Activated B cell treated with CpG ODN at 0.5 μM for 24 hours (primary cell): Measurements from ENCODE around the gene OSBPL8. TPM values are rescaled to one million over a fixed set of nuclear protein-coding genes. Genes with fewer than 3 reads are reported as not detected.

Source experiments
- ATAC-seq: fragments of 200-7000 bp; cut with Tn5 transposase; one replicate; pipeline ENCODE4 v1.10.0; 2021; ENCODE audit warnings: low read depth, mild to moderate bottlenecking, moderate library complexity
- CTCF ChIA-PET: fragments of 350-600 bp; sonication (Branson Sonifier 250); formaldehyde crosslinking; loops from one replicate; lab custom pipeline; 2021; ENCODE audit warnings: antibody characterized with exemption; lab: Charles Lee
- POLR2A ChIA-PET: fragments of 350-600 bp; sonication (Branson Sonifier 250); formaldehyde crosslinking; loops from one replicate; lab custom pipeline; 2021; ENCODE audit warnings: antibody characterized with exemption; lab: Charles Lee
- DNase-seq: peaks from one replicate; pipeline ENCODE4 v3.0.0; 2022
- H3K27ac Mint-ChIP-seq: one replicate; pipeline ENCODE4 v1.8.0; 2020; ENCODE audit warnings: mixed read lengths
- H3K27me3 Mint-ChIP-seq: one replicate; pipeline ENCODE4 v1.8.0; 2021; ENCODE audit warnings: mixed read lengths
- H3K36me3 Mint-ChIP-seq: one replicate; pipeline ENCODE4 v1.8.0; 2021; ENCODE audit warnings: low read depth, mixed read lengths
- H3K4me1 Mint-ChIP-seq: one replicate; pipeline ENCODE4 v1.8.0; 2021; ENCODE audit warnings: mixed read lengths
- H3K4me3 Mint-ChIP-seq: one replicate; pipeline ENCODE4 v1.8.0; 2020; ENCODE audit warnings: mild to moderate bottlenecking, mixed read lengths
- H3K9me3 Mint-ChIP-seq: one replicate; pipeline ENCODE4 v1.8.0; 2020; ENCODE audit warnings: mixed read lengths
- intact Hi-C: fragments of 100-400 bp; cut with micrococcal nuclease; formaldehyde crosslinking; loops from one replicate; pipeline ENCODE4 v1.15.1; 2024
- total RNA-seq: library from RNA; stranded (reverse); gene quantifications from 2 replicates; pipeline ENCODE4 v1.2.3, GENCODE V29; 2022
- TF ChIP-seq, protein P1 (sequence below): fragments of 200-600 bp; IDR thresholded peaks from one replicate; pipeline ENCODE4 v1.8.0; 2022; ENCODE audit warnings: antibody characterized with exemption, mild to moderate bottlenecking

The OSBPL8 gene
- total RNA-seq, 1 donor from 2014 or later = 79.6 TPM

DNA sequence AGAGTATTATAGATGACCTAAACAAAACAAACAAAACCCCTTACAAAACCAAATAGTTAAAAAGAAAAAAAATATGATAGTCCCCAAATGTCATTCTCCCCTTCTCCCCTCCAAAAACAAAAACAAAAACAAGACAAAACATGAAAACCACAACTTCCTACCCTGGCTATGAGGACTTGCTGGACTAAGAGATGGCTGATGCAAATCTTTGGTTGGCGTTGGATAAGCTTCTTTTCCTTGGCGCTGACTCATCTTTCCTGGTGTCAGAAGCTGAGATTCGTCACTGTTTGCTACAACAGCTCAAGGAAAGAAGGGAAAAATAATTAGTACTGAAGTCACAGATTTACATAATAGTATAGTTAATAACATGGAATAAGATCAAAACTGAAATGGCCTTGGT lies 108.9 kb downstream of the OSBPL8 start:
- ATAC-seq (no peak), DNase-seq (no peak)
- intact Hi-C loops = no loop called here
- POLR2A ChIA-PET = no interaction called here
- H3K9me3 Mint-ChIP-seq = no peaks in the 10 kb centered on the region
- peaks cover 9% of the 10 kb centered on the region for H3K4me1 Mint-ChIP-seq
- TF ChIP-seq, protein P1, sequence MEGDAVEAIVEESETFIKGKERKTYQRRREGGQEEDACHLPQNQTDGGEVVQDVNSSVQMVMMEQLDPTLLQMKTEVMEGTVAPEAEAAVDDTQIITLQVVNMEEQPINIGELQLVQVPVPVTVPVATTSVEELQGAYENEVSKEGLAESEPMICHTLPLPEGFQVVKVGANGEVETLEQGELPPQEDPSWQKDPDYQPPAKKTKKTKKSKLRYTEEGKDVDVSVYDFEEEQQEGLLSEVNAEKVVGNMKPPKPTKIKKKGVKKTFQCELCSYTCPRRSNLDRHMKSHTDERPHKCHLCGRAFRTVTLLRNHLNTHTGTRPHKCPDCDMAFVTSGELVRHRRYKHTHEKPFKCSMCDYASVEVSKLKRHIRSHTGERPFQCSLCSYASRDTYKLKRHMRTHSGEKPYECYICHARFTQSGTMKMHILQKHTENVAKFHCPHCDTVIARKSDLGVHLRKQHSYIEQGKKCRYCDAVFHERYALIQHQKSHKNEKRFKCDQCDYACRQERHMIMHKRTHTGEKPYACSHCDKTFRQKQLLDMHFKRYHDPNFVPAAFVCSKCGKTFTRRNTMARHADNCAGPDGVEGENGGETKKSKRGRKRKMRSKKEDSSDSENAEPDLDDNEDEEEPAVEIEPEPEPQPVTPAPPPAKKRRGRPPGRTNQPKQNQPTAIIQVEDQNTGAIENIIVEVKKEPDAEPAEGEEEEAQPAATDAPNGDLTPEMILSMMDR = no peak
- H3K27ac Mint-ChIP-seq = no peak overlapping the region
- H3K36me3 Mint-ChIP-seq = peaks cover 42% of the 10 kb centered on the region
- H3K27me3 Mint-ChIP-seq = no peaks in the 10 kb centered on the region
- CTCF ChIA-PET = no interaction called here
- no peak overlapping the region for H3K4me3 Mint-ChIP-seq

DNA sequence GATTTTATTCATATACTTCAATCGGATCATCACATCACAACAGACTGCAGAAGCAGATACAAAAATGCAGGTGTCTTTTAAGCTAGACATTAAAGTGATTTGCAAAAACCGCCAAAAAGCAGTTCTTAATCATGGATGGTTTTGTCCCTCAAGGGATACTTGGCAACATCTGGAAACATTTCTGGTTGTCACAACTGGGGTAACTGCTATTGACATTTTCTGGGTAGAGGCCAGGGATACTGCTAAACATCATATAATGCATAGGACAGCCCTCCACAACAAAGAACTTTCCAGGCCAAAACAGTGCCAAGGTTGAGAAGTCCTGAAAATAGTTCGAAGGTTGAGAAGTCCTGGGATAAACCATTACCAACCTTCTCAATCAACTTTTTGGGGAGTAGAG lies 109.6 kb downstream of the OSBPL8 start:
- DNase-seq (no peak), ATAC-seq (no peak)
- Mint-ChIP-seq H3K36me3 (peaks cover 42% of the 10 kb centered on the region), H3K4me3 (no peak overlapping the region), H3K27ac (no peak overlapping the region), H3K4me1 (peaks cover 12% of the 10 kb centered on the region), H3K9me3 (no peaks in the 10 kb centered on the region), H3K27me3 (no peaks in the 10 kb centered on the region)
- POLR2A ChIA-PET = no interaction called here
- CTCF ChIA-PET = no interaction called here
- intact Hi-C loops = loop anchor here (5.0 kb wide), 1 partner anchor 48 kb away; no protein-coding TSS in a partner anchor
- TF ChIP-seq, protein P1 = no peak

- TF ChIP-seq, protein P1 = no peak
- Mint-ChIP-seq H3K9me3 (no peaks in the 10 kb centered on the region), H3K27ac (no peak overlapping the region), H3K4me1 (peaks cover 14% of the 10 kb centered on the region), H3K36me3 (peaks cover 42% of the 10 kb centered on the region), H3K4me3 (no peak overlapping the region), H3K27me3 (no peaks in the 10 kb centered on the region)
- ChIA-PET CTCF (interaction anchor here (1.0 kb wide), 1 partner anchor 137 kb away, joined by 3 read pairs; no protein-coding TSS in a partner anchor), POLR2A (no interaction called here)
- no peak for DNase-seq
- intact Hi-C loops = loop anchor here (5.0 kb wide), 1 partner anchor 47 kb away; no protein-coding TSS in a partner anchor
- ATAC-seq = no peak
Observed at GRCh38 chr12:76449583-76449982, 110.0 kb downstream of the OSBPL8 start.

DNA sequence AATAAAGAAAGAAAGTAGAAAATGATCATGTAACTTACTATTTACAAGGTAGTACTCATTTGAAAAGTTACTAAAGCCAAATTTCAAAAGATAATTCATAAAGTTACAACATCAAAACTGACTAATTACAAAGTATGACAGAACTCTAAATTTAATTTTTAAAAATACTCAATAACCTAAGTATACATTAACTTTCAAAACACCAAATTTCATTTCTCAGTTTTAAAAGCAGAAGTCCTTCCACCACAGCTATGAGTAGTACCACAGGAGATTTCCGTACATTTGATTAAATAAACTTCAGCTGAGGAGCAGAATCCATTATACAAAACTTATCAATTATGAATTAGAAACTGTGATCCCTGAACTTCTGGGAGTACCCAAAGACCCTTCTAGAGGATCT lies 110.6 kb downstream of the OSBPL8 start:
- TF ChIP-seq, protein P1 = no peak
- Mint-ChIP-seq H3K4me1 (peaks cover 18% of the 10 kb centered on the region), H3K27ac (no peak overlapping the region), H3K36me3 (peaks cover 45% of the 10 kb centered on the region), H3K9me3 (no peaks in the 10 kb centered on the region), H3K27me3 (no peaks in the 10 kb centered on the region), H3K4me3 (no peak overlapping the region)
- ATAC-seq (no peak), DNase-seq (no peak)
- POLR2A ChIA-PET = no interaction called here
- intact Hi-C loops = loop anchor here (5.0 kb wide), 1 partner anchor 47 kb away; no protein-coding TSS in a partner anchor
- CTCF ChIA-PET = interaction anchor here (1.0 kb wide), 1 partner anchor 138 kb away, joined by 3 read pairs; no protein-coding TSS in a partner anchor

- TF ChIP-seq, protein P1 = no peak
- Mint-ChIP-seq H3K27ac (no peak overlapping the region), H3K9me3 (no peaks in the 10 kb centered on the region), H3K27me3 (no peaks in the 10 kb centered on the region), H3K4me3 (no peak overlapping the region), H3K36me3 (peaks cover 33% of the 10 kb centered on the region), H3K4me1 (peaks cover 26% of the 10 kb centered on the region)
- CTCF ChIA-PET = no interaction called here
- DNase-seq (no peak), ATAC-seq (no peak)
- POLR2A ChIA-PET = no interaction called here
- intact Hi-C loops = loop anchor here (5.0 kb wide), 1 partner anchor 44 kb away; no protein-coding TSS in a partner anchor
Observed at GRCh38 chr12:76446090-76446489, 113.5 kb downstream of the OSBPL8 start.
